ENCODE data around the gene SLC30A9.

DNA sequence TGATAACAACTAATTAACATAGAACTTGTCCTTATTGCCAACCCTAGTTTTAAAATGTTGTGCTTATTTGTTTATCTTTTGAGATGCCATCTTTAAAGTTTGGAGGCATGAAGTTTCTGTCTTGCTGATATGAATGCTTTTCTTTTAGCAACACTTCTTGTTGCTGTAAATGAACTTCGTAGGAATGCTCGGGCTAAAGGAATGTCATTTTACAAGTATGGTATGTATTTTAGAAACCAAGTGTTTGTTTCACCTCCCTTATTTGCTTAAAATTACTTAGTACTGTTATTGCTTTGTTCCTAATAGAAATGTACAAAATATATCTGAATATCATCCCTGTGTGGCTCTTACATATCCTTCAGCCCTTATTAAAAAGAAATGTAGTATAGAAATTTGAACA, 76.1 kb downstream of the SLC30A9 start:
- TF ChIP-seq, protein P1, sequence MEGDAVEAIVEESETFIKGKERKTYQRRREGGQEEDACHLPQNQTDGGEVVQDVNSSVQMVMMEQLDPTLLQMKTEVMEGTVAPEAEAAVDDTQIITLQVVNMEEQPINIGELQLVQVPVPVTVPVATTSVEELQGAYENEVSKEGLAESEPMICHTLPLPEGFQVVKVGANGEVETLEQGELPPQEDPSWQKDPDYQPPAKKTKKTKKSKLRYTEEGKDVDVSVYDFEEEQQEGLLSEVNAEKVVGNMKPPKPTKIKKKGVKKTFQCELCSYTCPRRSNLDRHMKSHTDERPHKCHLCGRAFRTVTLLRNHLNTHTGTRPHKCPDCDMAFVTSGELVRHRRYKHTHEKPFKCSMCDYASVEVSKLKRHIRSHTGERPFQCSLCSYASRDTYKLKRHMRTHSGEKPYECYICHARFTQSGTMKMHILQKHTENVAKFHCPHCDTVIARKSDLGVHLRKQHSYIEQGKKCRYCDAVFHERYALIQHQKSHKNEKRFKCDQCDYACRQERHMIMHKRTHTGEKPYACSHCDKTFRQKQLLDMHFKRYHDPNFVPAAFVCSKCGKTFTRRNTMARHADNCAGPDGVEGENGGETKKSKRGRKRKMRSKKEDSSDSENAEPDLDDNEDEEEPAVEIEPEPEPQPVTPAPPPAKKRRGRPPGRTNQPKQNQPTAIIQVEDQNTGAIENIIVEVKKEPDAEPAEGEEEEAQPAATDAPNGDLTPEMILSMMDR (IDR thresholded peaks at IDR 0.05): no peak
- no peak for TF ChIP-seq POLR2A (IDR thresholded peaks at IDR 0.05; ENCODE audit: low read depth)

Measured in esophagus muscularis mucosa (tissue), 3 donors.